IPS-15b (cell line): ENCODE results near the gene HPSE2.

Experiments used
- H3K27me3 ChIP-seq: one replicate; pipeline ENCODE4 v1.6.1; 2013; ENCODE audit warnings: low read length; ENCODE audit not compliant: control insufficient read depth, insufficient read depth
- H3K36me3 ChIP-seq: one replicate; pipeline ENCODE4 v1.6.1; 2013; ENCODE audit warnings: low read length; ENCODE audit not compliant: control insufficient read depth, insufficient read depth
- H3K4me1 ChIP-seq: one replicate; pipeline ENCODE4 v1.6.1; 2013; ENCODE audit warnings: mild to moderate bottlenecking, low read length; ENCODE audit not compliant: control insufficient read depth, insufficient read depth
- H3K4me3 ChIP-seq: one replicate; pipeline ENCODE4 v1.5.1; 2013; ENCODE audit warnings: low read depth, low read length
- H3K9ac ChIP-seq: one replicate; pipeline ENCODE4 v1.6.1; 2013; ENCODE audit warnings: low read depth, mild to moderate bottlenecking, low read length
- H3K9me3 ChIP-seq: one replicate; pipeline ENCODE4 v1.6.1; 2013; ENCODE audit warnings: mild to moderate bottlenecking, low read length; ENCODE audit not compliant: control insufficient read depth, insufficient read depth

The HPSE2 gene

DNA sequence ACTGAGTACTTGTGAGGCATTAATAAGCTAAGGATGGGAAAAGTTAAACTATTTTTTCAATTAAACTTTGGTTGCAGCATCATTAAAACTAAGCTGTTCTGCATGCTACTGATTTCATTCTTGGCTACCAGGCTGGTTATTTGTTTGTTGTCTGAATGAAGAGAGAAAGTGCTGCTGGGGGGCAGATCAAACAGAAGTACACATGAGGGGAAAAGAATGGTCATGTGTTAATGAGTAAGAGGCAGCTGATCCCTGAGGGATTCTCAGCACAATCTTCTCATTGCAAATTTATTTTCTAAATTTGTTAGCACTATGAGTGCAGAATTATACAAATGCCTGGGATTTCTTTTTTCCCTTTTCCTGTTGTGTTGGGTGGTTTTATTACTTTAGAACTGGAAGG is 575.7 kb downstream of the HPSE2 start:
- peaks cover 4% of the 10 kb centered on the region for H3K9me3 ChIP-seq
- no peaks in the 10 kb centered on the region for H3K4me1 ChIP-seq
- H3K27me3 ChIP-seq = no peaks in the 10 kb centered on the region
- no peak overlapping the region for H3K9ac ChIP-seq
- H3K4me3 ChIP-seq = no peak overlapping the region
- H3K36me3 ChIP-seq = no peaks in the 10 kb centered on the region

DNA sequence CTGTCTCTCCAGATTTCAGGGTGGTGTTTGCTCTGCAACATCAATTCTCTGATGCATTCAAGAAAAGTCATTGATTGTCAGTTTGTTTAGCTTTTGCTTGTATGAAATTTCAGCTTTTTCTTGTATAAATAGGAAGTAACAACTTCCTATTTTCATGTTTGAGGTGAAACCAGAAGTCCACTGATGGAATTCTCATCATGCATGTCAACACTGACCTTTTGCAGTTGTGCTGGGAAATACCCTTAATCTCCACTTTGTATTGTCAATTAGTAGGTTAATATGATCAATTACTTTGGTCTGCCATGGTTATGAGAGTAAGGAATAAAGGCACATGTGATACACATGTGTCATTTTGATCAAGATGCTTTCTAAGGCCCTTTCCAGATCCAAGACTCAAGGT is 580.2 kb downstream of the HPSE2 start:
- Histone ChIP-seq H3K36me3 (no peaks in the 10 kb centered on the region), H3K4me3 (no peak overlapping the region), H3K9me3 (no peaks in the 10 kb centered on the region), H3K4me1 (no peaks in the 10 kb centered on the region), H3K27me3 (no peaks in the 10 kb centered on the region), H3K9ac (no peak overlapping the region)

DNA sequence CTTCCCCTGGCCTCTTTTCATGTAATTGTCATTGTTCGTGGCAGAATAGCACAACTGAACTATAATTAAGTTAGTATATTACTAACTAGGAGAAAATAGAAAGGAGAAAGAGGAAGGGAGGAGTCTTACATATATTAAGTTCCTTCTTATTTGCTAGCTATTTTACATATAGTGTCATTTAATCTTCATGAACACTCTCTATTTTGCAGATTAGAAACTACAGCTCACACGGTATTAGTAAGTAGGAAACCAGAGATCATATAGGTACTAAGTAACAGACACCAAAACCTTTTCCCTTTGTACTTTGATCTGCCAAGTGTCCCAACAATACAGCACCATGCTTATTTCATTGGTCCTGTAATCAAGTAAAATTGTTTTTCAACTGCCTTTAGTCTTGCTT is 586.5 kb downstream of the HPSE2 start:
- H3K36me3 ChIP-seq = no peaks in the 10 kb centered on the region
- no peaks in the 10 kb centered on the region for H3K9me3 ChIP-seq
- H3K4me1 ChIP-seq = peaks cover 21% of the 10 kb centered on the region
- H3K9ac ChIP-seq = no peak overlapping the region
- no peaks in the 10 kb centered on the region for H3K27me3 ChIP-seq
- no peak overlapping the region for H3K4me3 ChIP-seq

DNA sequence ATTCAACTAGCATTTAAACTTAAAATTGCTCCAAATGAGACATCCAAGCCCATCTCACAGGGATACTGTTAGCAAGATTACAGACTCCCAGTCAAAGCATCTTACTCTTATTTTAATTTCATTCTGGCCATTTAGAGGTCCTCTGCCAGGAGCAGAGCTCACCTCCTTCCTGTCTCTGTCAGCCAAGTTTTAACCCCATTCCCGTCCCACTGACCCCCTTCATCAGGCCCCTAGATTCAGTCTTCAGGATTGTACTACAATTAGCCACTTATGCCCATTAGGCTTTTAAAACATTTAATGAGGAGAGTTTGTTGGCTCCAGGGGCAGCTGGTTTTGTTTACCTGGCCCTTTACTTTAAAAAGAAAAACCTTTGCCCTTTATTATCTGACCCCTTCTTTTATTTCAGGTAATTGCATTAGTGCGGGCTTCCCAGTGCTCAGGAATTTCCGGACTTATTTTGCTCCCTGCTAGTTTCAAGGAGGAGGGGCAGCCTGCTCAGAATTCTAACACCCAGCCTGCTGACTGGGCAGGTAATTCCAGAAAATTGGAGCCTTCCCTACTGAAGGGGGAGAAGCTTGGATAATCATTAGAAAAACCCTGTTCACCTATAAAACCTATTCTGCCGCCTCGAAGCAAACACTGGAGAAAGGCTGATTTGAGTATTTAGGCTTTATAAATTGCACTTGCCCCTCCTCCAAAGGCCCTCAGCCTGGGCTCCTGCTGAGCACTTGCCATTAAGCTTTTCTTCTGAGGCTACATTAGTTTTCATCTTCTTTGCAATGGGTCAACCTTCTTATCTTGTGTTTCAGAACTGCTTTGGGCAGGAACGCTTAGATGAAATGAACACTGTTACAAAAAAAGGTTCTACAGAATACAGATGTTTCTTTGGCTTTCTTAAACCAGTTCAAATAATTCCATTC is 588.4 kb downstream of the HPSE2 start:
- H3K27me3 ChIP-seq = no peaks in the 10 kb centered on the region
- no peaks in the 10 kb centered on the region for H3K36me3 ChIP-seq
- H3K4me3 ChIP-seq = no peak overlapping the region
- peaks cover 21% of the 10 kb centered on the region for H3K4me1 ChIP-seq
- H3K9me3 ChIP-seq = no peaks in the 10 kb centered on the region
- no peak overlapping the region for H3K9ac ChIP-seq

DNA sequence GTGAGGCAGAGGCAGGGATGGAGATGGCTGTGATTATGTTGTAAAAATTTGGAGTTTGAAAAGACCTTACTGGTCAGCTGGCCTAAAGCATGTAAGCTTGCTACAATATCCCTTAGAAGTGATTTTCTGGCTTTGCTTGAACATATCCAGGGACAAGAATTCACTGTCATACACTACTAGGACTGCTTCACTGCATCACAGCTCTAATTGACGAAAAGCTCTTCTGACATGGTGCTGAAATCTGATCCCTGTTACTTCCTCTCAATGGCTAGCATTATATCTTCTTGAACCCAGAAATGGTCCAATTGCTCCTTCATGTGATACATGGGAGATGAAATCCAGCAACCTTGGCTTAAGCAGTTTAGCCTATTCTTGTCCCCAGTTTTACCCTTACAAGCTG is 591.2 kb downstream of the HPSE2 start:
- no peaks in the 10 kb centered on the region for H3K36me3 ChIP-seq
- H3K4me1 ChIP-seq = peaks cover 21% of the 10 kb centered on the region
- no peaks in the 10 kb centered on the region for H3K9me3 ChIP-seq
- no peak overlapping the region for H3K4me3 ChIP-seq
- H3K27me3 ChIP-seq = no peaks in the 10 kb centered on the region
- H3K9ac ChIP-seq = no peak overlapping the region

DNA sequence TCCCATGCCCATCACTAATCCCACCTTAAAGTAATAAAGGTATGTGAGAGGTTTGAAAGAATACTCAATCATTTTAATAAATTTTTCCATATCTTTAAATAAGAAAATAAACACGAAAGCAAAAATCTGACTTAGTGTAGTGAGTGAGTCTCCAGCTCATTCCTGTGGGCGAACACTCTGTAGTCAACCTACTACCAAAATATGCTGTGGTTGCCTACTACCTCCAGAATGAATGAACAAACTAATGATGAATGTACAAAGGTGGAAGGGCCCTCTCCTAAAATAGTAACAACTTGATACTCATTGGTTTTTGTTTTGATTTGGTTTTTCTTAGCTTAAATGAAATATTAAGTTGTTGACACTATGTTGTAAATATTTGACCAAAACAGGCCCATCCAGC is 593.4 kb downstream of the HPSE2 start:
- no peak overlapping the region for H3K4me3 ChIP-seq
- no peaks in the 10 kb centered on the region for H3K36me3 ChIP-seq
- H3K9me3 ChIP-seq = no peaks in the 10 kb centered on the region

DNA sequence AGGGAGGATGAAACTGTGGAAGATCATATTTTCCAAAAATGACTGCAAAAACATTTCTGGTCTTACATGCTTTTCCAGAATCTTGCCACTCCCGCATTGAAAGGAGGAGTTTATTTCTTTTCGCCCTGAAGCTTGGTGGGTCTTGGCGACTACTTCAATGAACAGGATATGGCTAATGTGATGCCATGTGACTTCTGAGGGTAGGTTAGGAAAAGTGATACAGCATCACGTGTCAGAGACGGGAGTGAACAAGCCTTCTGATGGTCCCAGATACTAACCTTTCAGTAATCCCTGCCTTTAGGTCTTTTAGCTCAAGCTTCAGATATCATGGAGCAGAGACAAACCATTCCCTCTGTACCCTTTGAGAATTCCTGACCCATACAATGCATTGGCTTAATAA is 596.7 kb downstream of the HPSE2 start:
- H3K27me3 ChIP-seq = no peaks in the 10 kb centered on the region
- no peaks in the 10 kb centered on the region for H3K9me3 ChIP-seq
- no peak overlapping the region for H3K9ac ChIP-seq
- H3K36me3 ChIP-seq = no peaks in the 10 kb centered on the region
- H3K4me3 ChIP-seq = no peak overlapping the region
- H3K4me1 ChIP-seq = no peaks in the 10 kb centered on the region

More for the DNA sequence above, 593.4 kb downstream of the HPSE2 start:
- H3K4me1 ChIP-seq = peaks cover 12% of the 10 kb centered on the region
- H3K9ac ChIP-seq = no peak overlapping the region
- H3K27me3 ChIP-seq = no peaks in the 10 kb centered on the region

DNA sequence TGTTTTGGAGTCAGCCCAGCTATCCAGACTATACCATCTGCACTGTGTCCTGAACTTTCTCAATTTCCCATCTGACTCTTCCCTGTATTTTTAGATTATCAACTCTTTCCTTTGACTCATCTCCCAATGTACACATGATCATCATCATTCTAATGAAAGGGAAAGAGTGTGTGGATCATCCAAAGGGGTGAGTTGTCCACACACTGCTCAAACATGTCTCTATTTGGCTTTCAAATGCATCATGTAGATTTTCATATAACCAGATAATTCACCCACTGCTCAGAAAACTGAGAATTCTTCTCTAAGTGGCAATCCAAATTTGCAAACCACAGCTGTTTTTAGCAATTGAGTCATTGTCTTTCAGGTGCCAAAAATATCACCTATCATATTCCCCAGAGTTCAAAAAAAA is 598.7 kb downstream of the HPSE2 start:
- Histone ChIP-seq H3K4me1 (no peaks in the 10 kb centered on the region), H3K36me3 (no peaks in the 10 kb centered on the region)

DNA sequence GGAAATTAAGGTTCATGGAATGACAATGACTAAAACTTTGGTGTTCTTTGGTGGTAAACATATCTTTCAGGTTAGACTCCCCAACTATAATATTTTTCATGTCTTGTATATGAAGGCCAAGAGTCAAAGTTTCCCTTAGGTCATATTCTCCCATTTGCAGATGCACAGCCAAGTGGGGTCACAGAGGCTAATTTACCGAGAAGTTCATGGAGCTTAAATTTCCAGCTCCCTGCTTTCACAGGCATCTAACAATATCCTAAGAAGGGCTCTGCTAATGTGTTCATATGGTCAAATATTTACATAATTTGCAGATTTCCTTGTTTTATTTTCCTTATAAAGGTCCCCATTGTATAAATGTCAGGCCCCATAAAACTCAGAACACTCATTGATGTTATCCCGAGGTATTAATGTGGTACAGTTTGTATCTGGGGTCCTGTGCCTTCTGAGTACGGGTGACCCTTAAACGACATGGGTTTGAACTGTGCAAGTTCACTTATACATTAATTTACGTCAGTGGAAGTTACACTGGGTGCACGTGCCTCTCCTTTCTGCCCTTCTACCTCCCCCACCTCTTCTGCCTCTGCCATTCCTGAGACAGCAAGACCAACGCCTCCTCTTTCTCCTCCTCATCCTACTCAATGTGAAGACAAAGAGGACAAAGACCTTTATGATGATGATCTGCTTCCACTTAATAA is 603.0 kb downstream of the HPSE2 start:
- Histone ChIP-seq H3K9me3 (no peaks in the 10 kb centered on the region), H3K36me3 (no peaks in the 10 kb centered on the region), H3K27me3 (no peaks in the 10 kb centered on the region), H3K4me3 (no peak overlapping the region), H3K9ac (no peak overlapping the region), H3K4me1 (no peaks in the 10 kb centered on the region)

More for the DNA sequence above, 598.7 kb downstream of the HPSE2 start:
- no peaks in the 10 kb centered on the region for H3K27me3 ChIP-seq
- H3K9ac ChIP-seq = no peak overlapping the region
- no peaks in the 10 kb centered on the region for H3K9me3 ChIP-seq
- H3K4me3 ChIP-seq = no peak overlapping the region

DNA sequence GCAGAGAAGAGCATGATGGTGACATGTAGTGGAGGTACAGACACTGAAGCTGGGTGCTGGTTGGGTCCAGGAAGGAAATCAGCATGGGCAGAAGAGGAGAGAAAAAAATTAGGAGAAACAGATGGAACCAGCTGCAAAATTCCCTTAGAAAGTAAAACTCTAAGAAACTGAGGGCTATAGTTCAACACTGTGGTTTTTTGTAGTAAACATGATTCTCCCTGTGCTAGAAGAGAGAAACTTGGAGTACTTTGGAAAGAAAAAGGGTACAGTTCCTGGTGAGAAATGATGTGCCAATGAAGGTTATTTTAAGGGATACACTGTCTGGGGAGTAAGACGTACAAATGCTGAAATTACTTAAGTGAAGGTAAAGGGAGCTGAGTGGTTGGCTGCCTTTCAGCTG is 607.4 kb downstream of the HPSE2 start:
- Histone ChIP-seq H3K9ac (no peak overlapping the region), H3K36me3 (no peaks in the 10 kb centered on the region), H3K27me3 (no peaks in the 10 kb centered on the region), H3K9me3 (no peaks in the 10 kb centered on the region), H3K4me1 (no peaks in the 10 kb centered on the region), H3K4me3 (no peak overlapping the region)

DNA sequence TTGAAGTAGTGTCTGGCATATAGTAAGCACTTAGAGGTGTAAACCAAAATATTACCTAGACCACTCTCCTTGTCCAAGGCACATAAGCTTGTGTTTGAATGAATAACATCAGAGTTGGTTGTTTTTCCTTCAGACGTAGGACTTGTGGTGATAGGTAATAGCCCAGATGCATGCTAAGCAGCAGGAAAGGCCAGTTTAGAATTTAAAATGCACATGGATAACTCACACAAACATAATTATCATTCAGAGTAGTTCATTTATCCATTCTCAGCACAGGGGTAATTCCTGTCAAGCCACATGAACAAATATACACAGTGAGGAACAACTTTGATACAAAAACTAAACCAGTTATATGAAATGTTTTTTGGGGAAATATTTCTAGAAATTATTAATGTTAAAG is 607.9 kb downstream of the HPSE2 start:
- no peaks in the 10 kb centered on the region for H3K27me3 ChIP-seq
- H3K9me3 ChIP-seq = no peaks in the 10 kb centered on the region
- H3K36me3 ChIP-seq = no peaks in the 10 kb centered on the region
- H3K4me3 ChIP-seq = no peak overlapping the region
- no peaks in the 10 kb centered on the region for H3K4me1 ChIP-seq
- H3K9ac ChIP-seq = no peak overlapping the region

DNA sequence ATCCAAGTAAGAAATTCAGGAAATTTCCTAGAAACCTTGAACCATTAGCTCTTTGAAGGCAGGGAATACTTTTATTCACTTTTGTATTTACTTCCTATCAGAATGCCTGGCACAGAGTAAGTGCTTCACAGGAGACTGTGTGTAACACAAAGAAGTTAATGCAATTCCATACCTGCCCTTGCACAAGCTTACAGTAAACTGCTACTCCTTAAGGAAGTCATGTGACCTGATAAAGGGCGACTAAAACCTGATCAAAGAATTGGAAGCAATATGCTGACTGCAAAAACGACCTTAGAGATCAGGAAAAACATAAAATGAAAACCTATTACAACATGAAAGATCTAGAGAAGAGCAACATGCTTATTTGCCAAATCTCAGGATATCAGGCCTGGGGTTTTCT is 610.7 kb downstream of the HPSE2 start:
- Histone ChIP-seq H3K4me1 (peaks cover 4% of the 10 kb centered on the region), H3K27me3 (no peaks in the 10 kb centered on the region), H3K4me3 (no peak overlapping the region), H3K9me3 (no peaks in the 10 kb centered on the region), H3K9ac (no peak overlapping the region), H3K36me3 (no peaks in the 10 kb centered on the region)
